K562 (cell line): ENCODE results near the gene FN3KRP. TPM values are rescaled to one million over a fixed set of nuclear protein-coding genes. Genes with fewer than 3 reads are reported as not detected.

Experiments
- HMGN3 ChIP-seq: IDR thresholded peaks from 2 replicates; pipeline ENCODE4 v1.6.1; 2011; ENCODE audit warnings: borderline replicate concordance, low read depth, mild to moderate bottlenecking, mixed read lengths, low read length; ENCODE audit not compliant: insufficient read length; ENCODE audit errors: extremely low read depth
- KLF16 ChIP-seq: IDR thresholded peaks from 2 replicates; pipeline ENCODE4 v1.6.1; 2016; ENCODE audit warnings: antibody characterized with exemption
- MYBL2 ChIP-seq, 2 experiments: fragments of 450-650 bp in 1 of 2; sonication (generic) in 1 of 2; formaldehyde crosslinking in 1 of 2; IDR thresholded peaks; 2 replicates each; pipeline versions ENCODE4 v1.6.1 to v1.8.1; 2017 to 2022; ENCODE audit warnings: borderline replicate concordance in 1 of 2, inconsistent platforms in 1 of 2, low read depth in 1 of 2, mild to moderate bottlenecking in 1 of 2, missing genetic modification reagents in 1 of 2, moderate library complexity in 1 of 2
- MYC ChIP-seq, 2 experiments: fragments of 250-450 bp in 1 of 2; sonication (Bioruptor Pico) in 1 of 2; IDR thresholded peaks; 2 replicates each; pipeline versions ENCODE4 v1.5.1 to v1.6.1; 2012 to 2021; ENCODE audit warnings: low read depth in 2 of 2, borderline replicate concordance in 1 of 2, improper control_type of control experiment in 1 of 2, low read length in 1 of 2, mild to moderate bottlenecking in 1 of 2, moderate library complexity in 1 of 2
- PATZ1 ChIP-seq: fragments of 250-450 bp; sonication (Bioruptor Pico); IDR thresholded peaks from 2 replicates; pipeline ENCODE4 v1.5.0; 2020; ENCODE audit warnings: mild to moderate bottlenecking, borderline replicate concordance
- RB1 ChIP-seq: fragments of 450-650 bp; IDR thresholded peaks from 2 replicates; pipeline ENCODE4 v1.6.1; 2017; ENCODE audit warnings: low read depth, mild to moderate bottlenecking
- SUPT5H ChIP-seq: fragments of 450-650 bp; IDR thresholded peaks from 2 replicates; pipeline ENCODE4 v1.6.1; 2016
- ZSCAN29 ChIP-seq: fragments of 450-650 bp; IDR thresholded peaks from 2 replicates; pipeline ENCODE4 v1.6.1; 2017
- polyA plus RNA-seq, 8 experiments: library from polyadenylated mRNA; depleted of rRNA in 4 of 8; stranded (reverse) in 5 of 8; unstranded in 3 of 8; fragments of >200 nt; fragmentation: Nextera tagmentation in 2 of 8; fragmentation: Illumina TruSeq in 1 of 8; extraction: Ambion mirVana in 2 of 8; extraction: Trizol in 1 of 8; gene quantifications; 2 replicates each; pipeline versions ENCODE4 v1.2.1 to v1.2.3, GENCODE V29; 2011 to 2014; ENCODE audit warnings: inconsistent platforms in 1 of 8, missing spikeins in 1 of 8
- total RNA-seq, 7 experiments: library from RNA; depleted of rRNA in 6 of 7; stranded (reverse); fragments of >200 nt in 6 of 7; fragmentation: Illumina TruSeq in 2 of 7; extraction: Trizol in 2 of 7; gene quantifications; 2 replicates each; pipeline versions ENCODE4 v1.2.1 to v1.2.3, GENCODE V29; 2011 to 2021; ENCODE audit warnings: low replicate concordance in 1 of 7

Gene FN3KRP
- total and polyA plus RNA-seq, 9 of the 15 experiments (the other 6 are each of a cell fraction or from before 2014, with no cell fraction given): 2.0 to 32.1 (median 24.9) TPM

- TF ChIP-seq MYC (IDR thresholded peaks at IDR 0.05; ENCODE audit: low read depth, low read length) (peak; percentile 26; the same call in 1 of the 2 replicates), MYC (CRISPR knock-in tag; IDR thresholded peaks at IDR 0.05; ENCODE audit: borderline replicate concordance, low read depth) (no peak), HMGN3 (no peak), ZSCAN29 (no peak), MYBL2 (IDR thresholded peaks at IDR 0.05; ENCODE audit: low read depth) (no peak), MYBL2 (CRISPR knock-in tag; IDR thresholded peaks at IDR 0.05; ENCODE audit: borderline replicate concordance) (no peak), RB1 (peak; percentile 88), KLF16 (no peak), PATZ1 (CRISPR knock-in tag) (no peak), SUPT5H (peak; percentile 83)
Measured at GRCh38 chr17:82716203-82717010, at the start of gene FN3KRP (continued).
